Effector memory CD8-positive, alpha-beta T cell (primary cell): ENCODE data around the gene GPSM1.

Experiments used
- ATAC-seq: fragments of 150-1000 bp; cut with Tn5 transposase; replicated peaks from 2 replicates; pipeline ENCODE4 v1.10.0; 2021; ENCODE audit warnings: mild to moderate bottlenecking, moderate library complexity
- DNase-seq, 3 experiments: peaks; one replicate each; pipeline ENCODE4 v3.0.0; 2021
- H3K27ac Mint-ChIP-seq, 2 donors: one replicate each; pipeline ENCODE4 v1.8.0; 2022; ENCODE audit warnings: mild to moderate bottlenecking in 2 of 2, mixed read lengths in 2 of 2, moderate library complexity in 2 of 2
- H3K27me3 Mint-ChIP-seq, 2 donors: one replicate each; pipeline ENCODE4 v1.8.0; 2022; ENCODE audit warnings: mixed read lengths in 2 of 2
- H3K36me3 Mint-ChIP-seq: one replicate; pipeline ENCODE4 v1.8.0; 2022; ENCODE audit warnings: mild to moderate bottlenecking, moderate library complexity, mixed read lengths; ENCODE audit not compliant: insufficient read depth
- H3K4me1 Mint-ChIP-seq, 2 donors: one replicate each; pipeline ENCODE4 v1.8.0; 2022; ENCODE audit warnings: low read depth in 2 of 2, mixed read lengths in 2 of 2
- H3K4me3 Mint-ChIP-seq, 2 donors: one replicate each; pipeline ENCODE4 v1.8.0; 2022; ENCODE audit warnings: mild to moderate bottlenecking in 2 of 2, mixed read lengths in 2 of 2, moderate library complexity in 2 of 2
- H3K9me3 Mint-ChIP-seq, 2 donors: one replicate each; pipeline ENCODE4 v1.8.0; 2022; ENCODE audit warnings: mixed read lengths in 2 of 2

The GPSM1 gene

DNA sequence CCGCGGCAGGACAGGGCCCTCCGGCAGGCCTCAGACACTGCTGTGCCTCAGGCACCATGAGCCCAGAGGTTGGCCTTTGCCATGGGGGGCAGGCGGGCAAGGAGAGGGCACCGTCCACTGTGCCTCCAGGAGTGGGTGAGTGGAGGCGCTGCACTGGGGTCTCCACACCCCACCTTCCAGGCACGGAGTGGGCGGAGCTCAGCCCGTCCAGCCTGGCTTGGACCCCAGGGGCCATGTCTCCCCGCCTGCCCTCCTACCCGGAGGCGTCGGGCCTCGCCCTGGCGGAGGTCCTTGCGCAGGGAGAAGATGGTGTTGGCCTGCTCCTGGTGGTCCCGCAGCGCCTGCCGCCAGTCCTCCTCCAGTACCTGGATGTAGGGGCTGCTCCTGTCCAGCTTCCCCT, 42.7 kb downstream of the GPSM1 start:
- DNase-seq, result no peak
- Mint-ChIP-seq H3K36me3 (no peaks in the 10 kb centered on the region), H3K27me3 (no peaks in the 10 kb centered on the region), H3K4me3 (no peak overlapping the region), H3K27ac (no peak overlapping the region), H3K9me3 (no peaks in the 10 kb centered on the region), H3K4me1 (peaks cover 0 to 4% of the 10 kb centered on the region in 2 donors)
- no peak for ATAC-seq

DNA sequence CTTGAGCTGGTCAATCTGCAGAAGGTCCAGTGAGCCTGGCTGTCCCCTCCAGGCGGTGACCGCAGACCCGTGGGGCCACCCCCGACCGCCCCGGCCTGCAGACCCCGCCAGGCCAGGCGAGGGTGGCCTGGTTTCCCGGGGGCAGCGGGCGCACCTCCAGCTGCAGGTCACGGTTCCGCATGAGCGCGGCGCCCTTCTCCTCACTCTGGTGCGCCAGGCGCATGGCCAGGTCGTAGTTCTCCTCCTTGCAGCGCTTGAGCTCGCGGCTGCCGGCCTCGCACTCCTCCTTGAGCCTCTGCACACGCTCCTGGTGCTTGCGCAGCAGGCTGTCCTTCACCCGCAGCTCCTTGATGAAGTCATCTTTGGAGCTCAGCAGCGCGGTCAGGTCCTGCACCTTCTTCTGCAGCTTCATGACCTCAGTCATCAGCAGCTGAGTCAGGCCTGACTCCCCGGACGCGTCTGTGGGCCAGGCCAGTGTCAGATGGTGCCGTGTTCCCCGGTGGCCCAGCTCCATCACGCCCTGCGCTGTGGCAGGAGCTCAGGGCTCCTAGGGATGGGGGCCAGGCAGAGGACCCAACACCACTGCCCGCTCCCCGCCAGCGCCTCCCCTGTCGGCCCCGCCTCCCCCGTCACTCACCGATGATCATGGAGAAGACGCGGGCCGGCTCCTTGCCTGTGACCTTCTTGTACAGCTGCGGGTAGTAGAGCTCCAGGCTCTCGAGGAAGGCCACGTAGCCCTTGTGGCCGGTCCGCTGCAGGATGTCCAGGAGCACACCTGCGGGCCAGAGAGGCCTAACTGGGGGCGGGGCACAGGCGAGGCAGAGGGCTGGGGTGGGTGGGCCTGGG, 43.6 kb downstream of the GPSM1 start:
- H3K4me1 Mint-ChIP-seq, result no peaks in the 10 kb centered on the region
- ATAC-seq (no peak), DNase-seq (no peak)
- H3K4me3 Mint-ChIP-seq, result no peak overlapping the region
- no peaks in the 10 kb centered on the region for H3K36me3 Mint-ChIP-seq
- H3K27ac Mint-ChIP-seq, result no peak overlapping the region
- no peaks in the 10 kb centered on the region for H3K9me3 Mint-ChIP-seq
- no peaks in the 10 kb centered on the region for H3K27me3 Mint-ChIP-seq

DNA sequence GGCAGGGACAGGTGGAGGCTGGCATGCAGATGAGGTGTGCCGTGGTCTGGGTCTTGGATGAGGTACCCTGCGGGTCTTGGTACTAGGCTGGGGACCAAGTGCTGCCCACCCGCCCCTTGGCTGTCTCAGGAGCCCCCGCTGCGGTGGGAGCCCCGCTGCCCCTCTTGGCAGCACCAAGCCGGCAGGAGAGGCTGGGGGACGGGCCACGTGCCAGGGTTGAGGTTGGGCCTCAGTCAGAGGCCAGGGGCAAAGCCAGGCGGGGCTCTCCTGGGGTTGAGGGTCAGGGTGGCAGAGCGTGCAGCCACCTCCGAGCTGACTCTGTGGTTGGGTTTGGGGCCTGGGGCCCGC, 44.2 kb downstream of the GPSM1 start:
- Mint-ChIP-seq H3K27me3 (no peaks in the 10 kb centered on the region), H3K4me3 (no peak overlapping the region), H3K9me3 (no peaks in the 10 kb centered on the region), H3K27ac (no peak overlapping the region), H3K4me1 (no peaks in the 10 kb centered on the region), H3K36me3 (no peaks in the 10 kb centered on the region)
- DNase-seq, result no peak
- ATAC-seq, result no peak

DNA sequence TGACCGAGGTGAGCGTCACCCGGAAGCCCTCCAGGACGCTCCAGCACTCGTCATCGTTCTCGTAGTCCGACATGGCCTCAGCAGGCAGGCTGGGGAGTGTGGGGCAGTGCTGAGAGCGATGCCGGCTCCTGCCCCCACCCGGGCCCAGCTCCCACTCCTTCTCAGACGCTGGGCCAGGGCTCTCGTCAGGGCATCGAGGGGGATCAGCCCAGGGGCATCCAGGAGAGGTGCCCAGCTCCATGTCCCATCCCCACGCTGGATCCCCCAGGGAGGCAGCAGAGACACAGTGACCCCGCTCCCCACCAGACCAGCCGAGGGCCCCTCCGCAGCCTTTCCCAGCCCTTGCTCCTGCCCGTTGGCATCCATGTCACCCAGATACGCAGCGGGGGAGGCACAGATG, 44.7 kb downstream of the GPSM1 start:
- ATAC-seq (no peak), DNase-seq (no peak)
- Mint-ChIP-seq H3K4me3 (no peak overlapping the region), H3K4me1 (no peaks in the 10 kb centered on the region), H3K36me3 (no peaks in the 10 kb centered on the region), H3K9me3 (no peaks in the 10 kb centered on the region), H3K27ac (no peak overlapping the region), H3K27me3 (no peaks in the 10 kb centered on the region)

DNA sequence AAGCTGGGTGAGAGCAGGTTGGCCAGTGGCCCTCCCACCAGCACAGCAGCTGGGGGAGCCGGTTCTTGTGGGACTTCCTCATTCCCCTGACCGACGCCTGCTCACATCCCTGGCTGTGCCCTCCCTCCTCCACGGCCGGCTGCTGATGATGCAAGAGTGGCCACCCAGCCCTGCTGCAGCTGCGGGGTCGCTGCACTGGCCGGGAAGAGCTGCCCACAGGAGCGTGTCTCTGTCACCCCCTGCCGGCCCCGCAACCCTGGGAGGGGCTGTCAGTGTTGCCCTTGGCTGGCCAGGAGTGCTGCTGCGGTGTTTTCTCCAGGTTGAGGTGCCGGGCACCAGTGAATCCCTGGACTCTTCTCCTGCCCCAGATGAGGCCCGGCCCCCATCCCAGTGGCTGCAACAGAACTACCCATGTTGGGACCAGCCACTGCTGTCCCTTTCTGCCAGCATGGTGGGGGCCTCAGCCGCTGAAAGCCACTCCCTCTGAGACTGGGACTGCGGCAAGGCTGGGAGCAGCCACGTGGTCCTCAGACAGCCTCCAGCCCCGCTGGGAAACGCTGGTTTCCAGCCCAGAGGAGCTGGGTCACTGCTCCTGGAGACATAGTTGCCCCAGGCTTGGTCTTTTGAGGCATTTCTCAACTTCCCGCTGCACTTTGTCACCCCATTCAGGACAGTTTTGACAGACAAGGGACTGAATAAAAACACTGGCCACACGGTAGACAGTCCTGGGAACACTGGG, 45.4 kb downstream of the GPSM1 start:
- no peak for ATAC-seq

DNA sequence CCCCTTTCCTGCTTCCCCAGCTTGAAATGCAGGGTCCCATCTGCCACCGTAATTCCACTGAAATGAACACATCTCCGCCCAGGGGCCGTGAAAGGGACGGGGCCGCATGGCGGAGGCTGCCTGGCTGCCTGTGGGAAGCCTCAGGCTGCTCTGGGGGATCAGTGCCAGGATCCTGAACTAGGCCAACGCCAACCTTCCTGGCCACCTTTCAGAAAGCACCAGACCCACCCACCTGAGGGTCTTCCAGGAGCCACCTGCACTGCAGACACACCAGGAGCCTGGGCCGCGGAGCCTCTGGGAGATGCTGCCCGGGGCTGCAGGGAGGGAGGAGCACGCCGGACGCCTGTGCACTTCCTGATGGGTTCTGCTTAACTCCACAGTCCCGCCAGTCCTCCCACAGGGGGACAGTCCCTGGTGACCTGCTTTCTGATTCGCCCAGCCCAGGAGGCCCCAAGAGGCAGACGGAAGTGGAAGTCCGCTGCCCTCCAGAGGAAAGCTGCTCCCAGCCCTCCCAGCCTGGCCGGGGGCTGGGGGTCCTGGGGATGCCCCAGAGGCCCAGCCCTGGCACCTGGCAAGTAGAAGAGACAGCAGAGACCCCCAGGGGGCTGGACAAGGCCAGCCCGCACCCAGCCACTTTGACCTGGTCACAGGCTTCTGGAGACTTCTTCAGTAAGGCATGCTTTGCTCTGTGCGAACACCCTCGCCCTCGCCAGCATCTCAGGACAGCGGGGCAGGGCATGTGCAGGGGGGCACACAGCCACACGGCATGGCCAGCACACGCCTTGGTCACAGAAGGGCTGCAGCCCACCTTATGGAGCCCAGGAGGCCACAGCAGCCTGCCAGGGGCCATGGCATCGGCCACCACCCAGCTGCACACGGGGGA, 46.2 kb downstream of the GPSM1 start, which contains the start of gene CARD9:
Gene CARD9 (minus strand): TSS at position 370 of the 883 bp plus-strand sequence. CDS start 1,591 bp downstream, outside the sequence.
- peak within 1 kb of the TSS in 1 of 2 donors; percentile 55 for H3K4me3 Mint-ChIP-seq
- no peaks in the 10 kb centered on the region for H3K4me1 Mint-ChIP-seq
- no peak for DNase-seq
- peak within 1 kb of the TSS in 1 of 2 donors; percentile 44 for H3K27ac Mint-ChIP-seq
- H3K27me3 Mint-ChIP-seq, result no peaks in the 10 kb centered on the region
- ATAC-seq, result peak; percentile 22
- H3K9me3 Mint-ChIP-seq, result no peaks in the 10 kb centered on the region
- H3K36me3 Mint-ChIP-seq, result no peaks in the 10 kb centered on the region

More for the DNA sequence above, 45.4 kb downstream of the GPSM1 start:
- Mint-ChIP-seq H3K9me3 (no peaks in the 10 kb centered on the region), H3K4me1 (no peaks in the 10 kb centered on the region), H3K36me3 (no peaks in the 10 kb centered on the region), H3K27ac (peak overlapping the region in 1 of 2 donors; percentile 44), H3K4me3 (peak overlapping the region in 1 of 2 donors; percentile 55), H3K27me3 (no peaks in the 10 kb centered on the region)
- no peak for DNase-seq

DNA sequence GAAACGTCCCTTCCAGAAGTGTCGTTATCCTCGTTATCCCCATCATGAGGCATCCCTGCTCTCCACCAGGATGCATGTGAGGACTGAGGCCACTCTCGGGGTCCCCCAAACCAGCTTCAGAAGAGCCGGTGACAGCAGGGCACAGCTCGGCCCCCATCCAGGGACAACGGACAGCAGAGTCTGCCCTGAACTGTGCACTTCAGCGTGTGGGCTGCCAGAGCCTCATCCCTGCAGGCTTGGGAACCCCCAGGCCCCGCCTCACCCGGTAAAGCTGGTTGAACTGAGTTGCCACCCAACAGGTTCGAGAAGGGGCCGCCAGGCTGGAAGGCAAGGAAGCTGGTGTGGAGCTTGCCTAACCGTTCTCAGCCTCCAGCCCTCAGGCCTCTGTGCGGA, 46.8 kb downstream of the GPSM1 start:
- Mint-ChIP-seq H3K27me3 (no peaks in the 10 kb centered on the region), H3K36me3 (no peaks in the 10 kb centered on the region), H3K4me3 (no peak overlapping the region), H3K9me3 (no peaks in the 10 kb centered on the region), H3K4me1 (no peaks in the 10 kb centered on the region), H3K27ac (no peak overlapping the region)
- DNase-seq, result no peak
- ATAC-seq, result no peak

DNA sequence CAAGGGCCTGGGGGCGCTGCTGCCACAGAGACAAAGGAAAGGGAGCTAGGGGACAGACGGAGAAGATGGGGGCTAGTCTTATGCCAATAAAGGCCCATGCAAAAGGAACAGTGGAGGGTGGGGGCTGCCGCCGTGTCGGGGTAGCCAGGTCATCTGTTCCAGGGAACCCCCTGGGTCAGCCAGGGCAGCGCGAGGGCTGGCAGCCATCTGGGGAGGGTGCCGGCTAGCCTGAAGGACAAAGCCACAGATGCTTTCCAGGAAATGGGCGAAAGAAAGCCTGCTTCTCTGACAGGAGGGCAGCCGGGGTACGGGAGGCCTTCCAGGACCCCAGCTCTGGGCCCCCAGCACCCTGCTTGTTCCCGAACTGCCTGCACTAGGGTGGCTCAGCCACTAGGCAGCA, 47.8 kb downstream of the GPSM1 start:
- Mint-ChIP-seq H3K9me3 (no peaks in the 10 kb centered on the region), H3K36me3 (no peaks in the 10 kb centered on the region), H3K4me3 (no peak overlapping the region), H3K27ac (peak overlapping the region; percentile 6 to 62), H3K27me3 (no peaks in the 10 kb centered on the region), H3K4me1 (no peaks in the 10 kb centered on the region)
- ATAC-seq (no peak), DNase-seq (no peak)

DNA sequence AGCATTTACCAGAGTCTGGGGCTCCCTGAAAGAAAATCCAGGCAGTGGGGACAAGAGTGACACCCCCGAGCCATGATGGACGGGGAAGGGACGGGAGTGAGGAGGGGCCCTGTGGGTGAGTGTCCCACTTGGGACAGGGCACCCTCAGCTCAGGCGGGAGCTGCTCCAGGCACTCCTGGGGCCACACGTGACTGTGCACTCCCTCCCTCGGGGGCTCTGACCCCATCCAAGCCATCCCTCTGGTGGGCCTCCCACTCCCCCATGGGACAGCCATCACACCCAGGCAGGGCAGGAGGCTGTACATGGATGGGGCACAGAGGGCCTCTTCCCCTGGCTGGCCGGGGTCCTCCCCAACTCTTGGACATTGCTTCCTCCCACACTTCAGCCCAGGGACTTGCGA, 49.1 kb downstream of the GPSM1 start:
- no peak overlapping the region for H3K4me3 Mint-ChIP-seq
- DNase-seq (no peak), ATAC-seq (no peak)
- no peak overlapping the region for H3K27ac Mint-ChIP-seq
- H3K27me3 Mint-ChIP-seq, result no peaks in the 10 kb centered on the region
- no peaks in the 10 kb centered on the region for H3K9me3 Mint-ChIP-seq
- no peaks in the 10 kb centered on the region for H3K4me1 Mint-ChIP-seq
- H3K36me3 Mint-ChIP-seq, result peaks cover 3% of the 10 kb centered on the region

DNA sequence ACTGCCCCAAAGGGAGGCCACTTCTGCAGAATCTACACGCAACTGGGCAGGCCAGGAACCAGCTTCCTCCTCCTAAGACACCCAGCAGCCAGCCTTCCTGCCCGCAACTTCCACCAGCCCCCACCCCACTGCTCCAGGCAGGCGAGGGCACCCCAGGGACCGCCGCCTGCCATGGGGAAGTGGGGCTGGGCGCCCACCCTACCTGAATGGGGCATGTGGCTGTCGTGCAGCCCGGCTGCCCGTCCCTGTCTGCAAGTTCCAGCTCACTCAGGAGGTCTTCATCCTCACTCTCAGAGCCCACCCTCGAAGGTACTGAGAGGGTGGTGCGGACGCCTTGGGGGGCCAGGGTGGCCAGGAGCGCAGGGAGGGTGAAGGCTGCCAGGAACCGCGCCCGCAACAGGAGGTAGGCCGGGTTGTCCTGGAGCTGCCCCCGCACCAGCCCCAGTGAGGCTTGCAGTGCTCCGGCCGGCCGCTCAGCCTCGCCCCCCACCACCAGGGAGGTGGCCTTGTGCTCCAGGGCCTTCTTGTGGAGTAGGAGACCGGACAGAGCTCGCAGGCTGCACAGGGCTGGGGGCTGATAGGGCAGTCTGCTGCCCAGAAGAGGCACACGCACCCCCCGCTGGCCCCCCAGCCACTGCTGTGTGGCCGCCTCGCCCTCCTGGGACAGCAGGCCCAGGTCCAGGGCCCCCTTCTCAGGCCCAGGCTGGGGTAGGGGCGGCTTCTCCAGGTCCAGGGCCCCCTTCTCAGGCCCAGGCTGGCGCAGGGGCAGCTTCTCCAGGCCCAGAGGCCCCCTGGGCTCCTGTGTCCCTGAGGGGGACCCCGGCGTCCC, 50.2 kb downstream of the GPSM1 start:
- H3K27me3 Mint-ChIP-seq, result no peaks in the 10 kb centered on the region
- no peak for ATAC-seq
- no peaks in the 10 kb centered on the region for H3K4me1 Mint-ChIP-seq
- H3K27ac Mint-ChIP-seq, result no peak overlapping the region
- H3K4me3 Mint-ChIP-seq, result no peak overlapping the region
- peaks cover 3% of the 10 kb centered on the region for H3K36me3 Mint-ChIP-seq
- H3K9me3 Mint-ChIP-seq, result no peaks in the 10 kb centered on the region
- DNase-seq, result no peak

DNA sequence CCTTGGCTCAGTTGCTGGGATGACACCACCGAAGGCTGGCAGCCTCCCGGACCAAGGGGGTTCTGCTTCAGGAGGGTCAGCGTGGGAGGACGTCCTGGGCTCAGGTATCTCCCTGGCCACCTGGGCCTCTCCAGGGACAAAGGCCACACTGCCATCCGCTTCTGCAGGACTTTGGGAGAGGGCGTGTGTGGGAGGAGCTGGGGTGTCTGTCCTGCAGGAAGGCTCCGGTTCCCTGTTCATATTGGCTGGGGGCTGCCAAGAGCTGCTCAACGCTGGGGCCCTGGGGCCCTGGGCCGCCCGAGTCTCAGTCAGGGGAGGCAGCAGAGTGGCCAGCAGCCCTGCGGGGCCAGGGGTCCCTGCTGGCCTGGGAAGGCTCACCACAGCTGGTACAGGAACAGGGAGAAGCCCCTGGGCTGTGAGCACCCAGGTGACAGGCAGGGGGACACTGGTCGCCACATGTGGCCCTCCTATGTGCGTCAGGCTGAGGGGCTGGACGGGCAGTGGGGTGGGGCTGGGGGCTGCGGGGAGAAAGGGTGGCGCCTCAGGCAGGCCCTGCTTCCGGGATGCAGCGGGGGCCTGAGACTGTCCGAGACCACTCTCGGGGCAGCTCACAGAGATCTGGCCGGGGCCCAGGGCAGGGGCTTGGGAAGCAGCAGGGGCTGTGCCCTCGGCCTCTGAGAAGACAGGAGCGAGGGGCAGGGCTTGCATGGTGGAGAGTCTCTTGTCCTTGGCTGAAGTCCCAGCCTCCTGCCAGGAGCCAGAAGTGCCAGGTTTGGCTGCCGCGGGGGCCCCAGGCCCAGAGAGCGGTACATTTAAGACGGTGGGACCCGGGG, 51.0 kb downstream of the GPSM1 start:
- DNase-seq (no peak), ATAC-seq (no peak)
- no peak overlapping the region for H3K27ac Mint-ChIP-seq
- no peaks in the 10 kb centered on the region for H3K9me3 Mint-ChIP-seq
- no peaks in the 10 kb centered on the region for H3K4me1 Mint-ChIP-seq
- H3K4me3 Mint-ChIP-seq, result no peak overlapping the region
- H3K36me3 Mint-ChIP-seq, result peaks cover 3% of the 10 kb centered on the region
- H3K27me3 Mint-ChIP-seq, result no peaks in the 10 kb centered on the region

DNA sequence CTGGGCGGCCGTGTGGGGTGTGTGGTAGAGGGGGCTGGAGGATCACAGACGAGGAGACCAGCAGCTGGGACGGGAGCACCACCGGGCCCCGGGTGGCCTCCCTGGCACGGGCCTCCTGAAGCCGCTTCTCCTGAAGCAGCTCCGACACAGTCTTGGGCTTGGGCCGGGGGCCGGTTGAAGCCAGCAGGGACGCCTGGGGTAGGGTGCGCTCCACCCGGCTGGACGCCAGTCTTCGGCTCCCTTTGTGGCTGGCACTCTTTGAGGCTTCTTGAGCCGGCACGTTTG, 51.6 kb downstream of the GPSM1 start:
- Mint-ChIP-seq H3K4me3 (no peak overlapping the region), H3K4me1 (peaks cover 0 to 2% of the 10 kb centered on the region in 2 donors), H3K36me3 (peaks cover 6% of the 10 kb centered on the region), H3K9me3 (no peaks in the 10 kb centered on the region), H3K27me3 (no peaks in the 10 kb centered on the region), H3K27ac (no peak overlapping the region)
- ATAC-seq (no peak), DNase-seq (no peak)
